Spleen (tissue), 11 donors: Measurements from ENCODE around the gene WASF2. TPM values are rescaled to one million over a fixed set of nuclear protein-coding genes. Genes with fewer than 3 reads are reported as not detected.

ENCODE experiments used
- DNase-seq: peaks from one replicate; pipeline ENCODE4 v3.0.0-alpha.2; 2020
- H3K27ac ChIP-seq, 8 donors: fragments of 200-600 bp; sonication (generic) in 7 of 8; 1 replicate in 4 of 8; 2 replicates in 4 of 8; pipeline versions ENCODE4 v1.5.0 to v1.8.0; 2016 to 2021; ENCODE audit warnings: inconsistent platforms in 4 of 8, mild to moderate bottlenecking in 4 of 8, moderate library complexity in 1 of 8
- H3K27me3 ChIP-seq, 7 donors: fragments of 200-600 bp; sonication (generic) in 6 of 7; replicated peaks in 1 of 7; 1 replicate in 4 of 7; 2 replicates in 3 of 7; pipeline versions ENCODE4 v1.5.0 to v1.8.0; 2016 to 2021; ENCODE audit warnings: inconsistent platforms in 3 of 7, mild to moderate bottlenecking in 1 of 7
- H3K36me3 ChIP-seq, 6 donors: fragments of 200-600 bp; sonication (generic) in 5 of 6; 1 replicate in 4 of 6; 2 replicates in 2 of 6; pipeline versions ENCODE4 v1.5.0 to v1.8.0; 2016 to 2021; ENCODE audit warnings: inconsistent platforms in 2 of 6
- H3K4me1 ChIP-seq, 6 donors: fragments of 200-600 bp; sonication (generic) in 5 of 6; 1 replicate in 3 of 6; 2 replicates in 3 of 6; pipeline versions ENCODE4 v1.5.0 to v1.8.0; 2016 to 2021; ENCODE audit warnings: inconsistent platforms in 3 of 6
- H3K4me3 ChIP-seq, 8 donors: fragments of 200-600 bp; sonication (generic) in 7 of 8; 1 replicate in 4 of 8; 2 replicates in 4 of 8; pipeline versions ENCODE4 v1.5.0 to v1.8.0; 2016 to 2021; ENCODE audit warnings: inconsistent platforms in 4 of 8, mild to moderate bottlenecking in 4 of 8, moderate library complexity in 2 of 8
- H3K9me3 ChIP-seq, 8 donors: fragments of 200-600 bp; sonication (generic) in 7 of 8; 1 replicate in 4 of 8; 2 replicates in 4 of 8; pipeline versions ENCODE4 v1.5.0 to v1.8.0; 2016 to 2021; ENCODE audit warnings: inconsistent platforms in 4 of 8
- POLR2A ChIP-seq, 3 donors: fragments of 450-650 bp; IDR thresholded peaks; one replicate each; pipeline ENCODE4 v1.5.1; 2017; ENCODE audit warnings: antibody characterized with exemption in 3 of 3, mild to moderate bottlenecking in 1 of 3
- POLR2AphosphoS5 ChIP-seq, 3 donors: sonication (generic); formaldehyde crosslinking; IDR thresholded peaks; one replicate each; pipeline ENCODE4 v1.5.1; 2017; ENCODE audit warnings: antibody characterized with exemption in 3 of 3
- WGBS, 5 donors: extraction: QIAGEN DNeasy Blood & Tissue Kit in 3 of 5; methylation state at CpG; one replicate each; pipeline versions ENCODE4 v1.1.5 to v1.1.7; 2013 to 2018; 5-methylcytosine and 5-hydroxymethylcytosine counted together
- intact Hi-C: fragments of 100-400 bp; cut with DNase I; formaldehyde crosslinking; loops from one replicate; pipeline ENCODE4 v1.15.0; 2023; ENCODE audit warnings: low total_unique reads
- polyA plus RNA-seq, 3 donors: library from polyadenylated mRNA; stranded (reverse); fragments of 200-250 nt; gene quantifications; one replicate each; pipeline ENCODE4 v1.2.1, GENCODE V29; 2013
- total RNA-seq, 7 donors: library from RNA; depleted of rRNA in 3 of 7; stranded (reverse); fragments of >200 nt in 3 of 7; fragmentation: NEBNext Ultra II Directional in 4 of 7; extraction: Animal tissue kit (Norgen Biotek cat#: 25700) in 4 of 7; gene quantifications; one replicate each; pipeline versions ENCODE4 v1.1.0 to v1.2.1, GENCODE V29; 2016 to 2021
- TF ChIP-seq, protein P1 (sequence below), 11 experiments: fragments of 200-600 bp in 7 of 11; fragments of 450-650 bp in 4 of 11; sonication (generic) in 4 of 11; IDR thresholded peaks in 8 of 11; conservative IDR thresholded peaks in 3 of 11; 1 replicate in 7 of 11; 2 replicates in 4 of 11; pipeline versions ENCODE4 v1.4.0 to v1.8.0; 2016 to 2021; ENCODE audit warnings: antibody characterized with exemption in 11 of 11, inconsistent platforms in 4 of 11, mild to moderate bottlenecking in 1 of 11
- donor health status: healthy with polysubstance abuse.
- donor health status: DM: no; HTN: no; CAD: no; lungs with moderate emphysema.
- donor health status: DM: no; HTN: no; CAD: no.
- donor health status: Bipolar disorder and iron deficiency.
- donor health status: healthy.
- donor health status: DM: no; HTN: no; CAD: no.
- donor health status: DM: yes; HTN: yes; CAD: no.

WASF2 gene
- total and polyA plus RNA-seq, 10 donors = 17.2 to 196 (median 95.6) TPM

DNA sequence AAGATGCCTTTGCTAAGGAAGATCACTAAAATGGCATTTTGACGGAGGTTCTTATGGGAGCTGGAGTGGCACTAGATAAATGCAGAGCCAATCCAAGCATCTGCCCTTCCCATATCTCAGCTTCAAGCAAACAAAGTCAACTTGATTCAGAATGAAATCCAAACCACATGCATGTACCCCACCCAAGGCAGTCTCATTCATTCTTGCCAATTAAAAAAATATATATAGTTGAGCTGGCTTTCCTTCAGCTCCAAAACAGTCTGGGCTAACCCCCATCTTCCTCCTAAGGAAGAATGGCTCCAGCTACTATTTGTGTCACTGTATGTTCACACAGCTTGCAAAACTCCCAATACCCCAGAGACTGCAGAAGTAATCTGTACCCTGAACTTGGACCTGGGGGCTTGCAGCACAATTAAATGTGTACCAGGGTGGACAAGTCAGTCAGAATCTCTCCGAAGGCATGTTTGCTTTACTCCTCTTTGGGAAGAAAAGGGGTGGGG is 62.1 kb downstream of the WASF2 start:
- Histone ChIP-seq H3K9me3 (no peaks in the 10 kb centered on the region), H3K4me3 (peak overlapping the region in 4 of 8 donors; percentile 17 to 45 (median 19)), H3K4me1 (peaks cover 58 to 100% (median 85%) of the 10 kb centered on the region in 6 donors), H3K27ac (peak overlapping the region; percentile 39 to 90 (median 74)), H3K36me3 (peaks cover 0 to 52% (median 19%) of the 10 kb centered on the region in 6 donors), H3K27me3 (no peaks in the 10 kb centered on the region)
- 51 to 78% (median 54%) methylated on average over 2 of the region's 2 CpGs for WGBS, 5 donors
- no peak for TF ChIP-seq POLR2A (IDR thresholded peaks at IDR 0.05)
- TF ChIP-seq, protein P1, sequence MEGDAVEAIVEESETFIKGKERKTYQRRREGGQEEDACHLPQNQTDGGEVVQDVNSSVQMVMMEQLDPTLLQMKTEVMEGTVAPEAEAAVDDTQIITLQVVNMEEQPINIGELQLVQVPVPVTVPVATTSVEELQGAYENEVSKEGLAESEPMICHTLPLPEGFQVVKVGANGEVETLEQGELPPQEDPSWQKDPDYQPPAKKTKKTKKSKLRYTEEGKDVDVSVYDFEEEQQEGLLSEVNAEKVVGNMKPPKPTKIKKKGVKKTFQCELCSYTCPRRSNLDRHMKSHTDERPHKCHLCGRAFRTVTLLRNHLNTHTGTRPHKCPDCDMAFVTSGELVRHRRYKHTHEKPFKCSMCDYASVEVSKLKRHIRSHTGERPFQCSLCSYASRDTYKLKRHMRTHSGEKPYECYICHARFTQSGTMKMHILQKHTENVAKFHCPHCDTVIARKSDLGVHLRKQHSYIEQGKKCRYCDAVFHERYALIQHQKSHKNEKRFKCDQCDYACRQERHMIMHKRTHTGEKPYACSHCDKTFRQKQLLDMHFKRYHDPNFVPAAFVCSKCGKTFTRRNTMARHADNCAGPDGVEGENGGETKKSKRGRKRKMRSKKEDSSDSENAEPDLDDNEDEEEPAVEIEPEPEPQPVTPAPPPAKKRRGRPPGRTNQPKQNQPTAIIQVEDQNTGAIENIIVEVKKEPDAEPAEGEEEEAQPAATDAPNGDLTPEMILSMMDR (IDR thresholded peaks at IDR 0.05 in 8 of 11, conservative IDR thresholded peaks at IDR 0.05 in 3 of 11) = no peak
- TF ChIP-seq POLR2AphosphoS5 (IDR thresholded peaks at IDR 0.05) = no peak
- DNase-seq = no peak
- intact Hi-C loops = loop anchor here (10.0 kb wide), 1 partner anchor 47 kb away; no protein-coding TSS in a partner anchor

DNA sequence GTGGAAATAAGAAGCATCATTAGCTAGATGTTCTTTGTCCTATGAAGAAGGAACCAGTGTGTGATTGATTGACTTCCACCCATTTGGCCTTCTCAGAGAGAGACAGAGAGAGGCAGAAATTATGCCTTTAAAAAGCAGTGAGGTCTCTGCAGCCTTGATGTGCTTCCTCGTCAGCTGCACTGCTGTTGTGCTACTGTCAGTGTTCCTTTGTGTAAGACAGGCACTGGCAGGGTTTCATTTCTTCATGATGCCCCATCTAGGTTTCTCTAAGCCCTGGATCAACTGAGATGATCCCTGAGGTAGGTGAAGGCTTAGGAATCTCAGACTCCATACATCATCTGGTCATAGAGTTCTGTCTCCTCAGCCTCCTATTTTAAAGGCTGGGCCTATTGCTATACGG is 62.6 kb downstream of the WASF2 start:
- TF ChIP-seq POLR2AphosphoS5 (IDR thresholded peaks at IDR 0.05) (peak in 1 of 3 donors; percentile 77), POLR2A (IDR thresholded peaks at IDR 0.05) (no peak)
- TF ChIP-seq, protein P1 (IDR thresholded peaks at IDR 0.05 in 8 of 11, conservative IDR thresholded peaks at IDR 0.05 in 3 of 11) = no peak
- Histone ChIP-seq H3K4me3 (peak overlapping the region in 2 of 8 donors; percentile 17 to 45), H3K27me3 (no peaks in the 10 kb centered on the region), H3K27ac (peak overlapping the region; percentile 39 to 90 (median 74)), H3K4me1 (peaks cover 61 to 100% (median 86%) of the 10 kb centered on the region in 6 donors), H3K36me3 (peaks cover 0 to 56% (median 19%) of the 10 kb centered on the region in 6 donors), H3K9me3 (no peaks in the 10 kb centered on the region)
- WGBS, 5 donors = 23 to 43% (median 33%) methylated on average over 2 of the region's 2 CpGs
- intact Hi-C loops = loop anchor here (10.0 kb wide), 1 partner anchor 47 kb away; no protein-coding TSS in a partner anchor
- no peak for DNase-seq

DNA sequence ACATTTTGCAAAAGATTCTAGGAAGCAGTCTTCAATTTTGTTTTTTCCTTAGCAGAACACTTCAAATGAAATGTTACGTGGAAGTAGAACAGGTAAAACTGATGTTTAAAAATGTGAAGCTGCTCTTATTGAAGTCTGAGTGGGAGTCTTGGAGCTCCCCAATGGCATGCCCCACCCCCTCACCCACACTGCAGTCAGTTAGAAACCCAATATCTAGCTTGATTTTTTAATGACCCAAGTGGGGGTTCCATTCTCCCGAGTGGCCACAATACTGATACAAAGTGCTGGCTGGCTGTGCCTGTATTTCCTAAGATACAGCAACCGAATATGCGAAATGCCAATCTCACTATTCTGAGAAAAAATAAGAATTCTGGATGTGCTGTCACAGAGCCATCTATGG is 66.3 kb downstream of the WASF2 start:
- intact Hi-C loops = loop anchor here (10.0 kb wide), 1 partner anchor 51 kb away; no protein-coding TSS in a partner anchor
- Histone ChIP-seq H3K27ac (peak overlapping the region in 3 of 8 donors; percentile 37 to 89 (median 53)), H3K36me3 (peaks cover 0 to 76% (median 22%) of the 10 kb centered on the region in 6 donors), H3K4me1 (peaks cover 32 to 100% (median 80%) of the 10 kb centered on the region in 6 donors), H3K9me3 (no peaks in the 10 kb centered on the region), H3K27me3 (no peaks in the 10 kb centered on the region), H3K4me3 (no peak overlapping the region)
- DNase-seq = no peak
- no peak for TF ChIP-seq POLR2AphosphoS5 (IDR thresholded peaks at IDR 0.05)
- no peak for TF ChIP-seq POLR2A (IDR thresholded peaks at IDR 0.05)
- TF ChIP-seq, protein P1 (IDR thresholded peaks at IDR 0.05 in 8 of 11, conservative IDR thresholded peaks at IDR 0.05 in 3 of 11) = no peak
- 83 to 89% (median 85%) methylated on average over 4 of the region's 4 CpGs for WGBS, 5 donors
